GM19193 (cell line): ENCODE measurements around the gene TRIM8.

Experiments
- POLR2A ChIP-seq: IDR thresholded peaks from 4 replicates; pipeline ENCODE4 v1.6.1; 2011; ENCODE audit not compliant: insufficient read depth, insufficient read length; ENCODE audit errors: extremely low read depth

The TRIM8 gene

DNA sequence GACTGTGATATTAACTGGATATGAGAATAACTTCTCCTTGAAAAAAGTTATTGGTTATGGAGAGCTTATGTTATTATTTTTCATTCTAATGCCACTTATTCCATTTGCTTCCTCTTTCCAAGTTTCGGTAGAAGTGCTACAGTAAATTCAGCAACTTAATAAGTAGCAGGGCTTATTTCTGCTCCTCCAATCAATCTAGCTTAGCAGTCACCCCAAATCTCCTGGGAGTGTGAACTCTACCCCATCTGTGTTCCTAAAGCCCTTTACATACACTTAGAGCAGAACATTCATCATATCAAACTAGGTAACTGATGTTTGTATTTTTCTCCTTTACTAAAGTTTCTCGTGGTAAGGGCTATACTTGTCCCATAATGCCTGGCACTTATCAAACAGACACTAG, 61.3 kb downstream of the TRIM8 start:
- TF ChIP-seq POLR2A, result no peak
